VCaP (cell line): ENCODE measurements around the gene PLIN5.
A peak's percentile ranks its signal among the peaks of the same experiment; 100 is the strongest.

Source experiments
- H3K27ac ChIP-seq: fragments of 450-650 bp; 2 replicates; pipeline ENCODE4 v1.5.1; 2017
- CTCF ChIP-seq: fragments of 450-650 bp; conservative IDR thresholded peaks from 2 replicates; pipeline ENCODE4 v1.5.1; 2017; ENCODE audit warnings: mild to moderate bottlenecking, moderate library complexity

The PLIN5 gene

GRCh38 chr19:4473011-4473762 lies 61.8 kb downstream of the PLIN5 start:
- H3K27ac ChIP-seq, result peak overlapping the region; percentile 82
- TF ChIP-seq CTCF, result no peak
